Panc1 (cell line): ENCODE results near the gene MARCHF9. TPM values are rescaled to one million over a fixed set of nuclear protein-coding genes. Genes with fewer than 3 reads are reported as not detected.

ENCODE experiments used
- ATAC-seq: fragments of 200-7000 bp; cut with Tn5 transposase; 2 replicates; pipeline ENCODE4 v1.9.1; 2020; ENCODE audit warnings: mild to moderate bottlenecking, moderate library complexity
- BruUV-seq: library from RNA; stranded (reverse); fragments of 400-500 nt; replicated peaks from 2 replicates; lab custom pipeline; 2021; lab: Mats Ljungman, UMichigan
- CTCF ChIA-PET: fragments of 300-600 bp; sonication (Branson Sonifier 250); formaldehyde crosslinking; loops from one replicate; lab custom pipeline; 2022; ENCODE audit warnings: antibody characterized with exemption; lab: Charles Lee
- POLR2A ChIA-PET: fragments of 300-600 bp; sonication (Branson Sonifier 250); formaldehyde crosslinking; loops from one replicate; lab custom pipeline; 2022; ENCODE audit warnings: antibody characterized with exemption; lab: Charles Lee
- DNase-seq: peaks from one replicate; pipeline ENCODE4 v3.0.0-alpha.2; 2010; ENCODE audit warnings: low read depth, low spot score
- H3K27ac ChIP-seq: 2 replicates; pipeline ENCODE4 v1.5.1; 2011; ENCODE audit warnings: mild to moderate bottlenecking, low read length, inconsistent platforms
- H3K27me3 ChIP-seq: fragments of 200-500 bp; sonication (Bioruptor generic); 2 replicates; pipeline ENCODE4 v1.6.0; 2014; ENCODE audit warnings: low read length, inconsistent platforms; ENCODE audit not compliant: control insufficient read depth, insufficient read depth
- H3K36me3 ChIP-seq: fragments of 200-500 bp; sonication (Bioruptor generic); 2 replicates; pipeline ENCODE4 v1.5.1; 2014; ENCODE audit warnings: inconsistent platforms, mild to moderate bottlenecking, low read length, moderate library complexity; ENCODE audit not compliant: control insufficient read depth, insufficient read depth
- H3K4me1 ChIP-seq: 2 replicates; pipeline ENCODE4 v1.5.1; 2011; ENCODE audit warnings: inconsistent platforms, mild to moderate bottlenecking, low read length, moderate library complexity; ENCODE audit not compliant: control insufficient read depth, insufficient read depth
- H3K4me3 ChIP-seq, 2 experiments: 2 replicates each; pipeline ENCODE4 v1.5.1; 2011 to 2012; ENCODE audit warnings: low read depth in 2 of 2, low read length in 2 of 2, mild to moderate bottlenecking in 2 of 2, inconsistent platforms in 1 of 2, moderate library complexity in 1 of 2
- H3K9me3 ChIP-seq: fragments of 200-500 bp; sonication (Bioruptor generic); 2 replicates; pipeline ENCODE4 v1.5.1; 2014; ENCODE audit warnings: low read depth, mild to moderate bottlenecking, inconsistent platforms, low read length, moderate library complexity; ENCODE audit not compliant: control insufficient read depth, insufficient read depth
- CTCF ChIP-seq: fragments of 450-650 bp; IDR thresholded peaks from 2 replicates; pipeline ENCODE4 v1.5.1; 2017; ENCODE audit warnings: mild to moderate bottlenecking
- POLR2AphosphoS5 ChIP-seq: IDR thresholded peaks from 2 replicates; pipeline ENCODE4 v1.6.1; 2012; ENCODE audit warnings: mild to moderate bottlenecking, low read depth, low read length, moderate library complexity
- REST ChIP-seq, 2 experiments: IDR thresholded peaks; 2 replicates each; pipeline ENCODE4 v1.6.1; 2011 to 2012; ENCODE audit warnings: low read depth in 2 of 2, control low read depth in 1 of 2, low read length in 1 of 2, mild to moderate bottlenecking in 1 of 2, moderate library complexity in 1 of 2; ENCODE audit not compliant: insufficient read depth in 1 of 2
- SIN3A ChIP-seq: IDR thresholded peaks from 2 replicates; pipeline ENCODE4 v1.6.1; 2012; ENCODE audit warnings: low read depth, mild to moderate bottlenecking, low read length, moderate library complexity, borderline replicate concordance; ENCODE audit not compliant: insufficient read depth
- TCF7L2 ChIP-seq: IDR thresholded peaks from 2 replicates; pipeline ENCODE4 v1.6.1; 2011; ENCODE audit warnings: mild to moderate bottlenecking, low read depth, low read length, inconsistent platforms
- in situ Hi-C: cut with HindIII; loops from 2 replicates; pipeline ENCODE4 v1.10.0; 2016; ENCODE audit warnings: low sequenced_read_pairs, low pct_unique_long_range_greater_than_20kb
- intact Hi-C: fragments of 100-400 bp; cut with micrococcal nuclease; formaldehyde crosslinking; loops from one replicate; pipeline ENCODE4 v1.10.0; 2022; ENCODE audit not compliant: unreplicated experiment
- total RNA-seq: library from RNA; stranded (reverse); gene quantifications from one replicate; pipeline ENCODE4 v1.2.1, GENCODE V29; 2021; ENCODE audit not compliant: unreplicated experiment

The MARCHF9 gene
- total RNA-seq, 1 experiment from 2014 or later: 2.3 TPM

- Histone ChIP-seq H3K27me3 (no peaks in the 10 kb centered on the region), H3K27ac (peak within 1 kb of the TSS; percentile 94), H3K9me3 (no peaks in the 10 kb centered on the region), H3K36me3 (peaks cover 13% of the 10 kb centered on the region), H3K4me1 (peaks cover 7% of the 10 kb centered on the region), H3K4me3 (peak within 1 kb of the TSS; percentile 74 to 98)
- CTCF ChIA-PET: interaction anchor here (0.6 to 1.5 kb wide), 3 partner anchors 19 to 162 kb away, joined by 5 to 9 read pairs (median 5); no protein-coding TSS in a partner anchor
- ATAC-seq: peak; percentile 91
- intact Hi-C loops (no loop called here), in situ Hi-C loops (no loop called here)
- TF ChIP-seq SIN3A (0 out of 2 replicates have a peak, but pooled peaks have one; percentile 34), TCF7L2 (no peak)
- peak; percentile 95 for DNase-seq
- POLR2A ChIA-PET: interaction anchor here (0.5 to 1.4 kb wide), 4 partner anchors 8 to 314 kb away, joined by 4 to 6 read pairs (median 4); no protein-coding TSS in a partner anchor
- no TSS peak for BruUV-seq
These were observed 10.0 kb upstream of the MARCHF9 start, which contains the start of gene TSPAN31 for GRCh38 chr12:57744777-57745484. TSS of gene TSPAN31 (plus strand) at chr12:57745039. CDS start at chr12:57745155, 116 bp downstream.

- ATAC-seq (peak; percentile 47), DNase-seq (no peak)
- no peaks in the 10 kb centered on the region for H3K27me3 ChIP-seq
- peaks cover 14% of the 10 kb centered on the region for H3K36me3 ChIP-seq
- intact Hi-C loops: no loop called here
- in situ Hi-C loops: no loop called here
- CTCF ChIA-PET: interaction anchor here (1.5 kb wide), 1 partner anchor 19 kb away, joined by 5 read pairs; no protein-coding TSS in a partner anchor
- H3K4me1 ChIP-seq: peaks cover 7% of the 10 kb centered on the region
- H3K27ac ChIP-seq: peak overlapping the region; percentile 94
- peak overlapping the region; percentile 74 to 98 for H3K4me3 ChIP-seq
- TF ChIP-seq REST (IDR thresholded peaks at IDR 0.05; ENCODE audit: insufficient read depth in 1 of 2, low read depth in 2 of 2, low read length in 1 of 2) (no peak), CTCF (no peak), TCF7L2 (no peak), SIN3A (no peak), POLR2AphosphoS5 (peak; percentile 76)
- POLR2A ChIA-PET: interaction anchor here (1.4 kb wide), 1 partner anchor 9 kb away, joined by 4 read pairs; no protein-coding TSS in a partner anchor
- H3K9me3 ChIP-seq: no peaks in the 10 kb centered on the region
- no TSS peak for BruUV-seq
These were observed 9.4 kb upstream of the MARCHF9 start for GRCh38 chr12:57745485-57745881.
